Sigmoid colon (tissue), 4 donors: Measurements from ENCODE around the gene SLC12A3.

ENCODE experiments used
- CTCF ChIP-seq, 4 experiments: fragments of 450-650 bp in 3 of 4; fragments of 200-600 bp in 1 of 4; IDR thresholded peaks; one replicate each; pipeline ENCODE4 v1.5.1; 2016 to 2019; ENCODE audit warnings: antibody characterized with exemption in 4 of 4, mild to moderate bottlenecking in 3 of 4, moderate library complexity in 2 of 4
- EP300 ChIP-seq, 4 donors: sonication (generic); formaldehyde crosslinking; IDR thresholded peaks; one replicate each; pipeline ENCODE4 v1.6.1; 2017; ENCODE audit warnings: antibody characterized with exemption in 4 of 4
- POLR2A ChIP-seq, 2 donors: fragments of 450-650 bp; IDR thresholded peaks; one replicate each; pipeline ENCODE4 v1.6.1; 2016; ENCODE audit warnings: antibody characterized with exemption in 2 of 2, mild to moderate bottlenecking in 2 of 2, moderate library complexity in 2 of 2
- POLR2AphosphoS5 ChIP-seq, 4 donors: sonication (generic); formaldehyde crosslinking; IDR thresholded peaks; one replicate each; pipeline ENCODE4 v1.6.1; 2017; ENCODE audit warnings: antibody characterized with exemption in 4 of 4

GRCh38 chr16:56847173-56847910, 17.7 kb upstream of the SLC12A3 start:
- TF ChIP-seq CTCF (IDR thresholded peaks at IDR 0.05) (no peak), POLR2A (IDR thresholded peaks at IDR 0.05) (no peak), POLR2AphosphoS5 (IDR thresholded peaks at IDR 0.05) (no peak), EP300 (IDR thresholded peaks at IDR 0.05) (no peak)
